AG04450 (cell line): ENCODE results near the gene MRPL41. TPM values are rescaled to one million over a fixed set of nuclear protein-coding genes. Genes with fewer than 3 reads are reported as not detected.

Experiments used
- CTCF ChIA-PET: fragments of 300-600, 350-600 bp; formaldehyde crosslinking; extraction: SDS; loops from one replicate; lab custom pipeline; 2022; ENCODE audit warnings: antibody characterized with exemption, inconsistent platforms; lab: Charles Lee
- POLR2A ChIA-PET: fragments of 350-600 bp; formaldehyde crosslinking; extraction: SDS; loops from one replicate; lab custom pipeline; 2021; ENCODE audit warnings: antibody characterized with exemption, inconsistent platforms; lab: Yijun Ruan, JAX
- DNase-seq: peaks from one replicate; pipeline ENCODE4 v3.0.0-alpha.2; 2011; ENCODE audit warnings: low read depth, low spot score
- H3K27ac ChIP-seq: one replicate; pipeline ENCODE4 v1.5.1; 2012; ENCODE audit warnings: low read depth, low read length, control low read depth
- H3K27me3 ChIP-seq: one replicate; pipeline ENCODE4 v1.6.0; 2012; ENCODE audit warnings: low read length; ENCODE audit not compliant: control insufficient read depth, insufficient read depth
- H3K4me3 ChIP-seq: 2 replicates; pipeline ENCODE4 v1.5.1; 2011; ENCODE audit warnings: mild to moderate bottlenecking, low read depth, low read length, control low read depth
- H3K9me3 ChIP-seq: 2 replicates; pipeline ENCODE4 v1.5.1; 2012; ENCODE audit warnings: low read length; ENCODE audit not compliant: control insufficient read depth, insufficient read depth
- CTCF ChIP-seq: IDR thresholded peaks from 2 replicates; pipeline ENCODE4 v1.5.1; 2011; ENCODE audit warnings: low read depth, low read length, control low read depth, inconsistent platforms
- polyA plus RNA-seq: library from polyadenylated mRNA; depleted of rRNA; stranded (reverse); fragments of >200 nt; gene quantifications from 2 replicates; pipeline ENCODE4 v1.2.3, GENCODE V29; 2011

The MRPL41 gene
- polyA plus RNA-seq, 1 experiment = 12.3 TPM

GRCh38 chr9:137520614-137521404, 30.9 kb upstream of the MRPL41 start:
- CTCF ChIA-PET = interaction anchor here (1.3 kb wide), 1 partner anchor 14 kb away, joined by 3 read pairs; no protein-coding TSS in a partner anchor

GRCh38 chr9:137521405-137521985, 30.2 kb upstream of the MRPL41 start:
- ChIA-PET CTCF (no interaction called here), POLR2A (no interaction called here)
- Histone ChIP-seq H3K4me3 (no peak overlapping the region), H3K9me3 (peaks cover 9% of the 10 kb centered on the region; the same call in 1 of the 2 replicates), H3K27me3 (no peaks in the 10 kb centered on the region), H3K27ac (no peak overlapping the region)
- no peak for TF ChIP-seq CTCF
- no peak for DNase-seq

More at GRCh38 chr9:137520614-137521404, 30.9 kb upstream of the MRPL41 start:
- TF ChIP-seq CTCF = no peak
- Histone ChIP-seq H3K27ac (no peak overlapping the region), H3K4me3 (no peak overlapping the region), H3K9me3 (peaks cover 9% of the 10 kb centered on the region; the same call in 1 of the 2 replicates), H3K27me3 (no peaks in the 10 kb centered on the region)
- POLR2A ChIA-PET = no interaction called here
- DNase-seq = no peak

- Histone ChIP-seq H3K27ac (no peak overlapping the region), H3K27me3 (peaks cover 2% of the 10 kb centered on the region), H3K9me3 (peaks cover 9% of the 10 kb centered on the region; the same call in 1 of the 2 replicates), H3K4me3 (no peak overlapping the region)
- no peak for TF ChIP-seq CTCF
- POLR2A ChIA-PET = interaction anchor here (0.8 kb wide), 1 partner anchor 35 kb away, joined by 5 read pairs; no protein-coding TSS in a partner anchor
- DNase-seq = no peak
- CTCF ChIA-PET = no interaction called here
These were observed 28.8 kb upstream of the MRPL41 start for GRCh38 chr9:137522746-137523455.

- peaks cover 2% of the 10 kb centered on the region for H3K27me3 ChIP-seq
- CTCF ChIA-PET = interaction anchor here (0.8 to 1.7 kb wide), 3 partner anchors 15 to 237 kb away, joined by 3 to 5 read pairs (median 3); partner anchors contain the start of genes EXD3 and NOXA1
These were observed 27.3 kb upstream of the MRPL41 start for GRCh38 chr9:137524161-137524980.

More at GRCh38 chr9:137524161-137524980, 27.3 kb upstream of the MRPL41 start:
- H3K9me3 ChIP-seq = peaks cover 4% of the 10 kb centered on the region; the same call in 1 of the 2 replicates
- H3K27ac ChIP-seq = no peak overlapping the region
- no peak overlapping the region for H3K4me3 ChIP-seq
- POLR2A ChIA-PET = interaction anchor here (0.7 to 0.8 kb wide), 2 partner anchors 34 to 36 kb away, joined by 3 to 5 read pairs; no protein-coding TSS in a partner anchor
- DNase-seq = no peak
- TF ChIP-seq CTCF = no peak
